HepG2 (cell line): ENCODE results near the gene BRCA2.

ENCODE experiments used
- ARNT ChIP-seq: fragments of 450-650 bp; IDR thresholded peaks from 2 replicates; pipeline ENCODE4 v1.6.1; 2017
- CEBPB ChIP-seq: IDR thresholded peaks from 2 replicates; pipeline ENCODE4 v1.6.1; 2011; ENCODE audit warnings: low read depth, low read length, improper control_type of control experiment, borderline replicate concordance
- CTCF ChIP-seq: sonication (generic); formaldehyde crosslinking; IDR thresholded peaks from 2 replicates; pipeline ENCODE4 v1.5.0; 2020; ENCODE audit warnings: mild to moderate bottlenecking, missing genetic modification reagents, moderate library complexity
- IRF2 ChIP-seq: IDR thresholded peaks from 2 replicates; pipeline ENCODE4 v1.6.1; 2018; ENCODE audit warnings: missing genetic modification reagents, missing compliant biosample characterization
- JARID2 ChIP-seq: sonication (generic); formaldehyde crosslinking; IDR thresholded peaks from 2 replicates; pipeline ENCODE4 v1.8.1; 2023; ENCODE audit warnings: missing genetic modification reagents, inconsistent platforms; ENCODE audit not compliant: insufficient replicate concordance
- POLR2AphosphoS5 ChIP-seq: IDR thresholded peaks from 2 replicates; pipeline ENCODE4 v1.6.1; 2012; ENCODE audit warnings: low read depth, low read length
- SP2 ChIP-seq: sonication (generic); formaldehyde crosslinking; IDR thresholded peaks from 2 replicates; pipeline ENCODE4 v1.5.1; 2020; ENCODE audit warnings: mild to moderate bottlenecking, missing genetic modification reagents
- TF ChIP-seq, protein P1 (sequence below): sonication (generic); formaldehyde crosslinking; IDR thresholded peaks from 2 replicates; pipeline ENCODE4 v1.4.0; 2020; ENCODE audit warnings: missing genetic modification reagents

DNA sequence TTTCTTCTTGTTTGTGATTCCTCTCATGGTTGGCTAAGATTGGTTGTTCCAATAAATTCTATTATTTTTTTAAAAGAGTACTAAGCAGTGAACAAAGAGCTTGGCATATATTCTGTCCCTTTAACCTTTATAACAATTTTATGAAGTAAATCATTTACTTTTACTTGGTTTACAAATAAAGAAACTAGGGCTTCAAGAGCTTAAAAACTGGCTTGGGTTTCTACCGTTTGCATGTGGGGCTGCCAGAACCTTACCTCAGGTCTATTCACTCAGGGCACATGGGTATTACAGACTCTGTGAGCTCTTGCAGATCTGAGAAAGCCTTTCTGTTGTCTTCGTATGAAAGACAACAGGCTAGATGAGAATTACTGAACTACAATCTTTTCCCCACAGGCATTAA, 99.3 kb downstream of the BRCA2 start:
- TF ChIP-seq, protein P1, sequence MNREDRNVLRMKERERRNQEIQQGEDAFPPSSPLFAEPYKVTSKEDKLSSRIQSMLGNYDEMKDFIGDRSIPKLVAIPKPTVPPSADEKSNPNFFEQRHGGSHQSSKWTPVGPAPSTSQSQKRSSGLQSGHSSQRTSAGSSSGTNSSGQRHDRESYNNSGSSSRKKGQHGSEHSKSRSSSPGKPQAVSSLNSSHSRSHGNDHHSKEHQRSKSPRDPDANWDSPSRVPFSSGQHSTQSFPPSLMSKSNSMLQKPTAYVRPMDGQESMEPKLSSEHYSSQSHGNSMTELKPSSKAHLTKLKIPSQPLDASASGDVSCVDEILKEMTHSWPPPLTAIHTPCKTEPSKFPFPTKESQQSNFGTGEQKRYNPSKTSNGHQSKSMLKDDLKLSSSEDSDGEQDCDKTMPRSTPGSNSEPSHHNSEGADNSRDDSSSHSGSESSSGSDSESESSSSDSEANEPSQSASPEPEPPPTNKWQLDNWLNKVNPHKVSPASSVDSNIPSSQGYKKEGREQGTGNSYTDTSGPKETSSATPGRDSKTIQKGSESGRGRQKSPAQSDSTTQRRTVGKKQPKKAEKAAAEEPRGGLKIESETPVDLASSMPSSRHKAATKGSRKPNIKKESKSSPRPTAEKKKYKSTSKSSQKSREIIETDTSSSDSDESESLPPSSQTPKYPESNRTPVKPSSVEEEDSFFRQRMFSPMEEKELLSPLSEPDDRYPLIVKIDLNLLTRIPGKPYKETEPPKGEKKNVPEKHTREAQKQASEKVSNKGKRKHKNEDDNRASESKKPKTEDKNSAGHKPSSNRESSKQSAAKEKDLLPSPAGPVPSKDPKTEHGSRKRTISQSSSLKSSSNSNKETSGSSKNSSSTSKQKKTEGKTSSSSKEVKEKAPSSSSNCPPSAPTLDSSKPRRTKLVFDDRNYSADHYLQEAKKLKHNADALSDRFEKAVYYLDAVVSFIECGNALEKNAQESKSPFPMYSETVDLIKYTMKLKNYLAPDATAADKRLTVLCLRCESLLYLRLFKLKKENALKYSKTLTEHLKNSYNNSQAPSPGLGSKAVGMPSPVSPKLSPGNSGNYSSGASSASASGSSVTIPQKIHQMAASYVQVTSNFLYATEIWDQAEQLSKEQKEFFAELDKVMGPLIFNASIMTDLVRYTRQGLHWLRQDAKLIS (CRISPR knock-in tag): no peak
- TF ChIP-seq IRF2 (CRISPR knock-in tag) (no peak), CTCF (CRISPR knock-in tag) (no peak), ARNT (no peak), SP2 (CRISPR knock-in tag) (no peak), POLR2AphosphoS5 (no peak), CEBPB (no peak), JARID2 (no peak)
